ENCODE measurements around the gene ABCB11. TPM values are rescaled to one million over a fixed set of nuclear protein-coding genes. Genes with fewer than 3 reads are reported as not detected.
A peak's percentile ranks its signal among the peaks of the same experiment; 100 is the strongest.

The ABCB11 gene
- total RNA-seq, 1 experiment from 2014 or later, result 0.11 TPM

- Histone ChIP-seq H3K4me1 (ENCODE audit: insufficient read depth, low read length) (peaks cover 21% of the 10 kb centered on the region), H3K9me3 (ENCODE audit: low read length) (peaks cover 7% of the 10 kb centered on the region; the same call in 1 of the 2 replicates), H3K27ac (ENCODE audit: low read length) (peak overlapping the region; percentile 20), H2AFZ (ENCODE audit: low read length) (no peak overlapping the region), H3K9ac (ENCODE audit: low read length) (no peak overlapping the region), H3K4me3 (ENCODE audit: low read length) (no peak overlapping the region), H3K4me2 (ENCODE audit: low read length) (no peak overlapping the region), H3K9me2 (replicated peaks; ENCODE audit: low read length) (peaks cover 3% of the 10 kb centered on the region; the same call in 1 of the 2 replicates), H3K36me3 (ENCODE audit: low read depth, low read length) (no peaks in the 10 kb centered on the region; the same call in 1 of the 2 replicates), H3K79me2 (ENCODE audit: low read length) (no peaks in the 10 kb centered on the region), H4K20me1 (ENCODE audit: low read length) (no peaks in the 10 kb centered on the region), H3K27me3 (ENCODE audit: low read length) (no peaks in the 10 kb centered on the region), H3F3A (ENCODE audit: low read length, unreplicated experiment) (peaks cover 7% of the 10 kb centered on the region)
- DNase-seq (no peak), ATAC-seq (no peak)
- ChIA-PET POLR2A (ENCODE audit: unreplicated experiment) (no interaction called here), CTCF (no interaction called here)
- intact Hi-C loops (cut with micrococcal nuclease), result no loop called here
- no TSS peak for BruUV-seq (replicated peaks)
- TF ChIP-seq EZH2phosphoT487 (IDR thresholded peaks at IDR 0.05; ENCODE audit: borderline replicate concordance, low read length), result no peak
- TF ChIP-seq EZH2 (IDR thresholded peaks at IDR 0.05; ENCODE audit: low read length, unreplicated experiment), result no peak
- TF ChIP-seq CTCF (conservative IDR thresholded peaks at IDR 0.05; ENCODE audit: low read depth, low read length), result no peak
Observed at GRCh38 chr2:169047256-169048250, 16.4 kb upstream of the ABCB11 start.

- H2AFZ ChIP-seq (ENCODE audit: low read length), result no peak overlapping the region
- ATAC-seq (peak; percentile 39; the same call in 1 of the 2 replicates), DNase-seq (peak; percentile 71)
- ChIA-PET POLR2A (ENCODE audit: unreplicated experiment) (no interaction called here), CTCF (no interaction called here)
- H3K4me2 ChIP-seq (ENCODE audit: low read length), result no peak overlapping the region
- no peaks in the 10 kb centered on the region for H3K79me2 ChIP-seq (ENCODE audit: low read length)
- peaks cover 3% of the 10 kb centered on the region; the same call in 1 of the 2 replicates for H3K9me2 ChIP-seq (replicated peaks; ENCODE audit: low read length)
- BruUV-seq (replicated peaks), result no TSS peak
- H3K4me3 ChIP-seq (ENCODE audit: low read length), result no peak overlapping the region
- peaks cover 5% of the 10 kb centered on the region; the same call in 1 of the 2 replicates for H3K36me3 ChIP-seq (ENCODE audit: low read depth, low read length)
- H3K27ac ChIP-seq (ENCODE audit: low read length), result peak overlapping the region; percentile 33
- intact Hi-C loops (cut with micrococcal nuclease), result no loop called here
- peaks cover 7% of the 10 kb centered on the region for H3F3A ChIP-seq (ENCODE audit: low read length, unreplicated experiment)
- no peaks in the 10 kb centered on the region for H3K27me3 ChIP-seq (ENCODE audit: low read length)
- no peaks in the 10 kb centered on the region for H4K20me1 ChIP-seq (ENCODE audit: low read length)
- no peak overlapping the region for H3K9ac ChIP-seq (ENCODE audit: low read length)
- peaks cover 21% of the 10 kb centered on the region for H3K4me1 ChIP-seq (ENCODE audit: insufficient read depth, low read length)
- TF ChIP-seq CTCF (conservative IDR thresholded peaks at IDR 0.05; ENCODE audit: low read depth, low read length) (no peak), EZH2 (IDR thresholded peaks at IDR 0.05; ENCODE audit: low read length, unreplicated experiment) (no peak), EZH2phosphoT487 (IDR thresholded peaks at IDR 0.05; ENCODE audit: borderline replicate concordance, low read length) (no peak)
- peaks cover 15% of the 10 kb centered on the region; the same call in 1 of the 2 replicates for H3K9me3 ChIP-seq (ENCODE audit: low read length)
Observed at GRCh38 chr2:169046440-169047151, 15.5 kb upstream of the ABCB11 start.
